ENCODE measurements around the gene EPS15.
"Not testable (repeated sequence)": the region's sequence is repeated elsewhere in the genome, so short reads cannot be mapped to it uniquely, and the experiment has no call there.

Gene EPS15

GRCh38 chr1:51472359-51472758 is 46.7 kb downstream of the EPS15 start:
- Mint-ChIP-seq H3K4me1 (peaks cover 43% of the 10 kb centered on the region), H3K9me3 (no peaks in the 10 kb centered on the region), H3K27ac (ENCODE audit: low read depth) (peak overlapping the region; percentile 57), H3K4me3 (no peak overlapping the region), H3K36me3 (ENCODE audit: insufficient read depth) (peaks cover 33% of the 10 kb centered on the region), H3K27me3 (no peaks in the 10 kb centered on the region)
- ATAC-seq (replicated peaks; ENCODE audit: extremely low read depth, poor library complexity, severe bottlenecking) (no peak), DNase-seq (ENCODE audit: low spot score in 2 of 2) (no peak)

DNA sequence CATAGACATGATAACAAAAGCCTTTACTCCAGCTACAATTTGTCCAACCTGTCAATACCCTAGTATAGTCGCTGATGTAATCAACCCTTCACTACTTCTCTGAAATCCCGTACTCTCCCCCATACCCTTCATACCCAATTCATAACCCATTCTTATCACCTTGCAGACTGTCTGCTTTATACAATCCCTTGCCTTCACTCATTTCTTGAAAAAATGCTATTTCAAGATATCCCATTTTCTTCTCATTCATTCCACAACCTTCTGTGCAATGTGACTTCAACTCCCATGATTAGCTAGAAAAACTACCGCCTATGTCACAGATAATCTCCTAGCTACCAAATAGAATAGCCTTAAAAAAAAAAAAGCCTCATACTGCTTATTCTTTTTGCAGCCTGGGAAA is 49.5 kb downstream of the EPS15 start:
- no peak for DNase-seq (ENCODE audit: low spot score in 2 of 2)
- peaks cover 42% of the 10 kb centered on the region for H3K4me1 Mint-ChIP-seq
- H3K4me3 Mint-ChIP-seq, result no peak overlapping the region
- no peaks in the 10 kb centered on the region for H3K9me3 Mint-ChIP-seq
- peaks cover 41% of the 10 kb centered on the region for H3K36me3 Mint-ChIP-seq (ENCODE audit: insufficient read depth)
- ATAC-seq (replicated peaks; ENCODE audit: extremely low read depth, poor library complexity, severe bottlenecking), result no peak
- no peak overlapping the region for H3K27ac Mint-ChIP-seq (ENCODE audit: low read depth)
- H3K27me3 Mint-ChIP-seq, result no peaks in the 10 kb centered on the region

DNA sequence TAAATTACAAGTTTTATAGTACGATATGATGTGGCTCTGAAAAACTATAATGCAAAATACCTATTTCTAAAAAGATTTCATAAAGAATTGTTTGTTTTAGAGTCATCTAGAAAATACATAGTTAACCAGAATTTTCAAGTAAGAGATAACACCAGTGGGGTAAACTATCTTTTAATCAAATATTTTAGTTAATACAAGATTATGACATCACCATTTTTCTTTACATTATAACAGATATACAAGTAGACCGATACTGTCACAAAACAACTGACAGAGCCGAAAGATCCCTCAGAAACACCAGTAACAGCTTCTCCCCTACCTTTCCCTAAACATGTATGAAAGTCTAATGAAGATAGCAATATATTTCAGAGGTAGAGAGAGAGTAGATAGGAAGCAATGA is 54.2 kb downstream of the EPS15 start:
- DNase-seq (ENCODE audit: low spot score in 2 of 2), result no peak
- H3K36me3 Mint-ChIP-seq (ENCODE audit: insufficient read depth), result peaks cover 47% of the 10 kb centered on the region
- H3K27me3 Mint-ChIP-seq, result no peaks in the 10 kb centered on the region

GRCh38 chr1:51463561-51463960 is 55.5 kb downstream of the EPS15 start:
- Mint-ChIP-seq H3K36me3 (ENCODE audit: insufficient read depth) (peaks cover 51% of the 10 kb centered on the region), H3K27ac (ENCODE audit: low read depth) (no peak overlapping the region)

More for the DNA sequence above, 54.2 kb downstream of the EPS15 start:
- no peak overlapping the region for H3K4me3 Mint-ChIP-seq
- no peak for ATAC-seq (replicated peaks; ENCODE audit: extremely low read depth, poor library complexity, severe bottlenecking)
- no peak overlapping the region for H3K27ac Mint-ChIP-seq (ENCODE audit: low read depth)
- peaks cover 13% of the 10 kb centered on the region for H3K4me1 Mint-ChIP-seq
- no peaks in the 10 kb centered on the region for H3K9me3 Mint-ChIP-seq

GRCh38 chr1:51462289-51462688 is 56.8 kb downstream of the EPS15 start:
- peak overlapping the region; percentile 10 for H3K27ac Mint-ChIP-seq (ENCODE audit: low read depth)
- peaks cover 11% of the 10 kb centered on the region for H3K4me1 Mint-ChIP-seq
- ATAC-seq (replicated peaks; ENCODE audit: extremely low read depth, poor library complexity, severe bottlenecking); DNase-seq (ENCODE audit: low spot score in 2 of 2); H3K4me3 Mint-ChIP-seq; H3K27me3 Mint-ChIP-seq; H3K9me3 Mint-ChIP-seq: not testable (repeated sequence)
- peaks cover 51% of the 10 kb centered on the region for H3K36me3 Mint-ChIP-seq (ENCODE audit: insufficient read depth)

More at GRCh38 chr1:51463561-51463960, 55.5 kb downstream of the EPS15 start:
- DNase-seq (ENCODE audit: low spot score in 2 of 2) (no peak), ATAC-seq (replicated peaks; ENCODE audit: extremely low read depth, poor library complexity, severe bottlenecking) (no peak)
- Mint-ChIP-seq H3K4me1 (peaks cover 11% of the 10 kb centered on the region), H3K9me3 (no peaks in the 10 kb centered on the region), H3K27me3 (no peaks in the 10 kb centered on the region), H3K4me3 (no peak overlapping the region)

DNA sequence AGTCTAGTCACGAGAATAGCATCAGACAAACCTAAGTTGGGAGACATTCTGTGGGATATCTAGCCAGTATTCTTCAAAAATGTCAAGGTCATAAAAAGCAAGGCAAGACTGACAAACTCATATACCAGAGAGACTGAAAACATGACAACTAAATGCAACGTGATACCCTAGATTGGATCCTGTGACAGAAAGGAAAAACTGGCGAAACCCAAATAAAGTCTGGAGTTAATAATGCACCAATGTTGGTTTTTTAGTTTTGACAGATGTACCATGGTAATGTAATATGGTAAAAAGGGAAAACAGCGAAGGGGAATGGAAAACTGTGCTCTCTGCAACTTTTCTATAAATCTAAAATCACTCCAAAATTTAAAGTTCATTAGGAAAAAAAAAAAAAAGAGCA is 64.5 kb downstream of the EPS15 start:
- peaks cover 6% of the 10 kb centered on the region for H3K4me1 Mint-ChIP-seq
- no peaks in the 10 kb centered on the region for H3K27me3 Mint-ChIP-seq
- DNase-seq (ENCODE audit: low spot score in 2 of 2) (no peak), ATAC-seq (replicated peaks; ENCODE audit: extremely low read depth, poor library complexity, severe bottlenecking) (no peak)
- no peak overlapping the region for H3K27ac Mint-ChIP-seq (ENCODE audit: low read depth)
- H3K36me3 Mint-ChIP-seq (ENCODE audit: insufficient read depth), result peaks cover 38% of the 10 kb centered on the region
- no peak overlapping the region for H3K4me3 Mint-ChIP-seq
- no peaks in the 10 kb centered on the region for H3K9me3 Mint-ChIP-seq

DNA sequence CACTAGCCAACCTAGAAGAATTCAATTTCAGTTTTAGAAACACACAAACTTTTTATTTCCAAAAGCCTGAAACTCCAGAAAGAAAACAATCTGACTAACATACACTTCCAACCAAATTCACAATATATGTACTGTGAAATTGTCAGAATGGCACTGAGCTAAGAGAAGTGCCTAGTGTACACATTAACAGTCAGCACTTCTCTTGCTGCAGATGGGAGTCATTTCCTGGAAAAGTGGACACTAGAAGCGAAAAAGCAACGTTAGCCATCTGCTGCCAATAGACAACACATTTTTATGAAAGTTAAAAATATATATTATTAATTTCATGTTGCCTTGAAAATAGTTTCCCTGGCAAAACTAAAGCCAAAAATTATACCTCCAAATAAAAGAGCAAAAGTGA is 66.1 kb downstream of the EPS15 start:
- Mint-ChIP-seq H3K4me3 (no peak overlapping the region), H3K4me1 (peaks cover 16% of the 10 kb centered on the region), H3K9me3 (no peaks in the 10 kb centered on the region), H3K27ac (ENCODE audit: low read depth) (no peak overlapping the region), H3K27me3 (no peaks in the 10 kb centered on the region), H3K36me3 (ENCODE audit: insufficient read depth) (peaks cover 29% of the 10 kb centered on the region)
- DNase-seq (ENCODE audit: low spot score in 2 of 2) (no peak), ATAC-seq (replicated peaks; ENCODE audit: extremely low read depth, poor library complexity, severe bottlenecking) (no peak)

GRCh38 chr1:51448844-51449454 is 70.1 kb downstream of the EPS15 start:
- not testable (repeated sequence) for ATAC-seq (replicated peaks; ENCODE audit: extremely low read depth, poor library complexity, severe bottlenecking); H3K27me3 Mint-ChIP-seq; DNase-seq (ENCODE audit: low spot score in 2 of 2); H3K9me3 Mint-ChIP-seq; H3K4me3 Mint-ChIP-seq; H3K27ac Mint-ChIP-seq (ENCODE audit: low read depth)
- peaks cover 28% of the 10 kb centered on the region for H3K4me1 Mint-ChIP-seq
- H3K36me3 Mint-ChIP-seq (ENCODE audit: insufficient read depth), result peaks cover 29% of the 10 kb centered on the region

- Mint-ChIP-seq H3K27me3 (no peaks in the 10 kb centered on the region), H3K4me1 (peaks cover 46% of the 10 kb centered on the region), H3K36me3 (ENCODE audit: insufficient read depth) (peaks cover 32% of the 10 kb centered on the region), H3K4me3 (no peak overlapping the region), H3K9me3 (no peaks in the 10 kb centered on the region), H3K27ac (ENCODE audit: low read depth) (no peak overlapping the region)
- ATAC-seq (replicated peaks; ENCODE audit: extremely low read depth, poor library complexity, severe bottlenecking) (no peak), DNase-seq (ENCODE audit: low spot score in 2 of 2) (no peak)
These were observed 73.5 kb downstream of the EPS15 start for GRCh38 chr1:51445351-51446090.

- H3K27me3 Mint-ChIP-seq, result no peaks in the 10 kb centered on the region
- no peak overlapping the region for H3K27ac Mint-ChIP-seq (ENCODE audit: low read depth)
- ATAC-seq (replicated peaks; ENCODE audit: extremely low read depth, poor library complexity, severe bottlenecking) (no peak), DNase-seq (ENCODE audit: low spot score in 2 of 2) (no peak)
- H3K4me1 Mint-ChIP-seq, result peaks cover 41% of the 10 kb centered on the region
- no peaks in the 10 kb centered on the region for H3K9me3 Mint-ChIP-seq
- no peak overlapping the region for H3K4me3 Mint-ChIP-seq
- peaks cover 31% of the 10 kb centered on the region for H3K36me3 Mint-ChIP-seq (ENCODE audit: insufficient read depth)
These were observed 74.4 kb downstream of the EPS15 start for GRCh38 chr1:51444534-51445192.

DNA sequence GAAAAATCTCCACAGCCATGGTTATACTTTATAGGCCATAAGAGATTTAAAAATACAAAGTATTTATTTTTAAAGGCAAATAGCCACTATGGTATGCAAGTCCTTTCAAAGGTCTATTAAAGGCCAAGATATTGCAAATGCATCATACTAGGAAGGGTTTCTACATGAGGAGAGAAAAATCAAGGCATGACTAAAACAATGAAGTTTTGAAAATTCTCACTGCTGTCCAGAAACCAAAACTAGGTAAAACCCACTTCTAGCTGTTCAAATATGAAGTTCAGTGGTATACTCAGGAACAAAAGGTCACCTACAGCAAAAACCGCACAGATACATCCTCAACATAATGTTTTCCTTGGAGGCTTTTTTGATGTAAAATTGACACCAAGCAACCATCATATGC is 75.0 kb downstream of the EPS15 start:
- Mint-ChIP-seq H3K9me3 (no peaks in the 10 kb centered on the region), H3K27ac (ENCODE audit: low read depth) (peak overlapping the region; percentile 29), H3K4me1 (peaks cover 35% of the 10 kb centered on the region), H3K4me3 (no peak overlapping the region), H3K27me3 (no peaks in the 10 kb centered on the region), H3K36me3 (ENCODE audit: insufficient read depth) (peaks cover 29% of the 10 kb centered on the region)
- DNase-seq (ENCODE audit: low spot score in 2 of 2) (no peak), ATAC-seq (replicated peaks; ENCODE audit: extremely low read depth, poor library complexity, severe bottlenecking) (no peak)

DNA sequence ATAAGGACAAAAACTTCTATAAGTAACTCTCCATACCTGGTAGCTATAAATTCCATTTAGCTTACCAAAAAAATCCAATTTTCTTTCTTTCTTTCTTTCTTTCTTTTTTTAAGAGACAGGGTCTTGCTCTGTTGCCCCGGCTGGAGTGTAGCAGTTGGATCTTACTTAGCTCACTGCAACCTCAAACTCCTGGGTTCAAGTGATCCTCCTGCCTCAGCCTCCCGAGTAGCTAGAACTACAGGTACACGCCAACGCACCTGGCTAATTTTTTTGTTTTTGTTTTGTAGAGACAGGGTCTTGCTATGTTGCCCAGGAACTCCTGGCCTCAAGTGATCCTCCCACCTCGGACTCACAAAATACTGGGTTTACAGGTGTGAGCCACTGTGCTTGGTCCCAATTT is 75.5 kb downstream of the EPS15 start:
- Mint-ChIP-seq H3K36me3 (ENCODE audit: insufficient read depth) (peaks cover 32% of the 10 kb centered on the region), H3K27ac (ENCODE audit: low read depth) (peak overlapping the region; percentile 63), H3K4me1 (peaks cover 33% of the 10 kb centered on the region), H3K27me3 (no peaks in the 10 kb centered on the region), H3K9me3 (no peaks in the 10 kb centered on the region), H3K4me3 (no peak overlapping the region)
- DNase-seq (ENCODE audit: low spot score in 2 of 2), result no peak
- ATAC-seq (replicated peaks; ENCODE audit: extremely low read depth, poor library complexity, severe bottlenecking), result no peak

- H3K9me3 Mint-ChIP-seq, result no peaks in the 10 kb centered on the region
- peak overlapping the region; percentile 63 for H3K27ac Mint-ChIP-seq (ENCODE audit: low read depth)
- DNase-seq (ENCODE audit: low spot score in 2 of 2) (no peak), ATAC-seq (replicated peaks; ENCODE audit: extremely low read depth, poor library complexity, severe bottlenecking) (no peak)
- peak overlapping the region; percentile 58 for H3K4me3 Mint-ChIP-seq
- no peaks in the 10 kb centered on the region for H3K27me3 Mint-ChIP-seq
- H3K4me1 Mint-ChIP-seq, result peaks cover 26% of the 10 kb centered on the region
- H3K36me3 Mint-ChIP-seq (ENCODE audit: insufficient read depth), result peaks cover 31% of the 10 kb centered on the region
These were observed 76.5 kb downstream of the EPS15 start for GRCh38 chr1:51442616-51443015.
